Nephron progenitor cell (in vitro differentiated cells): Measurements from ENCODE around the gene IFFO2.

ENCODE experiments used
- DNase-seq: peaks from one replicate; pipeline ENCODE4 v3.0.0; 2021
- H3K27ac Mint-ChIP-seq: 2 replicates; pipeline ENCODE4 v1.8.0; 2021; ENCODE audit warnings: mild to moderate bottlenecking, moderate library complexity, mixed read lengths
- H3K27me3 Mint-ChIP-seq: 2 replicates; pipeline ENCODE4 v1.8.0; 2021; ENCODE audit warnings: mild to moderate bottlenecking, low read depth, mixed read lengths; ENCODE audit not compliant: poor library complexity
- H3K36me3 Mint-ChIP-seq: 2 replicates; pipeline ENCODE4 v1.8.0; 2021; ENCODE audit warnings: low read depth, mixed read lengths
- H3K4me1 Mint-ChIP-seq: 2 replicates; pipeline ENCODE4 v1.8.0; 2021; ENCODE audit warnings: mixed read lengths
- H3K4me3 Mint-ChIP-seq: 2 replicates; pipeline ENCODE4 v1.8.0; 2021; ENCODE audit warnings: mild to moderate bottlenecking, moderate library complexity, mixed read lengths
- H3K9me3 Mint-ChIP-seq: 2 replicates; pipeline ENCODE4 v1.8.0; 2021; ENCODE audit warnings: mild to moderate bottlenecking, moderate library complexity, mixed read lengths
- CTCF ChIP-seq: fragments of 200-600 bp; sonication (generic); IDR thresholded peaks from 2 replicates; pipeline ENCODE4 v1.5.0; 2021; ENCODE audit warnings: antibody characterized with exemption

IFFO2 gene

GRCh38 chr1:18998016-18998724, 41.7 kb upstream of the IFFO2 start:
- no peak for TF ChIP-seq CTCF
- H3K4me1 Mint-ChIP-seq = no peaks in the 10 kb centered on the region
- no peak overlapping the region for H3K4me3 Mint-ChIP-seq
- no peak overlapping the region for H3K27ac Mint-ChIP-seq
- peaks cover 41% of the 10 kb centered on the region for H3K9me3 Mint-ChIP-seq
- H3K36me3 Mint-ChIP-seq = peaks cover 18% of the 10 kb centered on the region
- DNase-seq = no peak
- H3K27me3 Mint-ChIP-seq = peaks cover 10% of the 10 kb centered on the region

- no peak overlapping the region for H3K4me3 Mint-ChIP-seq
- peaks cover 17% of the 10 kb centered on the region for H3K27me3 Mint-ChIP-seq
- H3K36me3 Mint-ChIP-seq = peaks cover 18% of the 10 kb centered on the region
- peaks cover 34% of the 10 kb centered on the region for H3K9me3 Mint-ChIP-seq
- DNase-seq = no peak
- no peak overlapping the region for H3K27ac Mint-ChIP-seq
- H3K4me1 Mint-ChIP-seq = no peaks in the 10 kb centered on the region
- no peak for TF ChIP-seq CTCF
Observed at GRCh38 chr1:18997508-18997907, 41.0 kb upstream of the IFFO2 start.

- Mint-ChIP-seq H3K4me3 (no peak overlapping the region), H3K27ac (no peak overlapping the region), H3K27me3 (peaks cover 18% of the 10 kb centered on the region), H3K9me3 (peaks cover 26% of the 10 kb centered on the region), H3K4me1 (no peaks in the 10 kb centered on the region), H3K36me3 (peaks cover 14% of the 10 kb centered on the region)
- no peak for TF ChIP-seq CTCF
- no peak for DNase-seq
Observed at GRCh38 chr1:18996548-18997177, 40.2 kb upstream of the IFFO2 start.

GRCh38 chr1:18994381-18994780, 37.9 kb upstream of the IFFO2 start:
- Mint-ChIP-seq H3K4me3 (no peak overlapping the region), H3K9me3 (peaks cover 3% of the 10 kb centered on the region), H3K36me3 (no peaks in the 10 kb centered on the region), H3K27me3 (peaks cover 15% of the 10 kb centered on the region), H3K27ac (no peak overlapping the region), H3K4me1 (peaks cover 5% of the 10 kb centered on the region)
- DNase-seq = no peak
- no peak for TF ChIP-seq CTCF

- no peak overlapping the region for H3K4me3 Mint-ChIP-seq
- no peak for DNase-seq
- H3K27me3 Mint-ChIP-seq = peaks cover 18% of the 10 kb centered on the region
- H3K9me3 Mint-ChIP-seq = no peaks in the 10 kb centered on the region
- peaks cover 16% of the 10 kb centered on the region for H3K4me1 Mint-ChIP-seq
- TF ChIP-seq CTCF = no peak
- H3K27ac Mint-ChIP-seq = no peak overlapping the region
- H3K36me3 Mint-ChIP-seq = no peaks in the 10 kb centered on the region
Observed at GRCh38 chr1:18992646-18993045, 36.2 kb upstream of the IFFO2 start.

GRCh38 chr1:18991585-18991984, 35.1 kb upstream of the IFFO2 start:
- Mint-ChIP-seq H3K36me3 (no peaks in the 10 kb centered on the region), H3K4me3 (no peak overlapping the region), H3K9me3 (no peaks in the 10 kb centered on the region), H3K27me3 (peaks cover 25% of the 10 kb centered on the region), H3K4me1 (peaks cover 16% of the 10 kb centered on the region), H3K27ac (no peak overlapping the region)
- TF ChIP-seq CTCF = no peak
- no peak for DNase-seq
